K562 (cell line): ENCODE results near the gene SPAG9. TPM values are rescaled to one million over a fixed set of nuclear protein-coding genes. Genes with fewer than 3 reads are reported as not detected.

Experiments used
- ATAC-seq: fragments of 200-7000 bp; cut with Tn5 transposase; 3 replicates; pipeline ENCODE4 v1.9.1; 2020; ENCODE audit warnings: moderate library complexity
- Bru-seq: library from RNA; stranded (reverse); fragments of 400-500 nt; gene quantifications from one replicate; lab custom pipeline; 2021; lab: Mats Ljungman, UMichigan
- BruChase-seq, 2 experiments: library from RNA; stranded (reverse); fragments of 400-500 nt; gene quantifications; one replicate each; lab custom pipeline; 2021; lab: Mats Ljungman, UMichigan
- BruUV-seq: library from RNA; stranded (reverse); fragments of 400-500 nt; replicated peaks from 2 replicates; lab custom pipeline; 2021; lab: Mats Ljungman, UMichigan
- CTCF ChIA-PET: fragments of 300-600 bp; formaldehyde crosslinking; extraction: SDS; loops from one replicate; lab custom pipeline; 2021; ENCODE audit warnings: low intra/inter-chr PET ratio; lab: Yijun Ruan, JAX
- POLR2A ChIA-PET: fragments of 300-600, 350-650 bp; sonication (Branson Sonifier 250); formaldehyde crosslinking; extraction: SDS; loops from one replicate; lab custom pipeline; 2021; ENCODE audit warnings: antibody characterized with exemption, inconsistent platforms; lab: Yijun Ruan, JAX
- DNase-seq, 4 experiments: peaks; one replicate each; pipeline versions ENCODE4 v3.0.0 to v3.0.0-alpha.2; 2011 to 2018; ENCODE audit warnings: low spot score in 3 of 4, mixed read lengths in 3 of 4; ENCODE audit errors: extremely low read depth in 1 of 4
- FAIRE-seq: peaks from 2 replicates; lab custom pipeline; 2011; peaks lifted over from hg19 to GRCh38; lab: Jason Lieb, UNC
- H2AFZ ChIP-seq: 2 replicates; pipeline ENCODE4 v1.6.0; 2011; ENCODE audit warnings: low read depth, low read length, control low read depth, inconsistent platforms
- H3K27ac ChIP-seq: fragments of 200-600 bp; 3 replicates; pipeline ENCODE4 v1.8.0; 2011; ENCODE audit warnings: low read depth, mild to moderate bottlenecking, control low read depth, inconsistent platforms, low read length, moderate library complexity, mixed read lengths; ENCODE audit errors: extremely low read depth
- H3K27me3 ChIP-seq, 2 experiments: fragments of 300-600 bp in 1 of 2; 2 replicates in 1 of 2; 3 replicates in 1 of 2; pipeline versions ENCODE4 v1.6.0 to v1.8.0; 2011; ENCODE audit warnings: inconsistent platforms in 2 of 2, low read length in 2 of 2, mild to moderate bottlenecking in 1 of 2, mixed read lengths in 1 of 2, moderate library complexity in 1 of 2; ENCODE audit not compliant: control insufficient read depth in 2 of 2, insufficient read depth in 2 of 2
- H3K36me3 ChIP-seq: fragments of 300-600 bp; 3 replicates; pipeline ENCODE4 v1.8.0; 2011; ENCODE audit warnings: mild to moderate bottlenecking, low read length, inconsistent platforms; ENCODE audit not compliant: control insufficient read depth, insufficient read depth
- H3K4me1 ChIP-seq, 2 experiments: fragments of 200-600 bp in 1 of 2; replicated peaks in 1 of 2; 2 replicates in 1 of 2; 3 replicates in 1 of 2; pipeline versions ENCODE4 v1.5.1 to v1.8.0; 2011; ENCODE audit warnings: inconsistent platforms in 2 of 2, low read length in 2 of 2, mild to moderate bottlenecking in 1 of 2, mixed read lengths in 1 of 2, moderate library complexity in 1 of 2; ENCODE audit not compliant: control insufficient read depth in 2 of 2, insufficient read depth in 2 of 2
- H3K4me2 ChIP-seq: 2 replicates; pipeline ENCODE4 v1.6.1; 2011; ENCODE audit warnings: low read length, control low read depth, inconsistent platforms, mixed read lengths; ENCODE audit not compliant: insufficient read depth
- H3K4me3 ChIP-seq: fragments of 200-600 bp; sonication (generic), shearing (Covaris generic); 2 replicates; pipeline ENCODE4 v1.5.1; 2016; ENCODE audit warnings: control low read depth, inconsistent platforms
- H3K79me2 ChIP-seq: fragments of 200-600 bp; 3 replicates; pipeline ENCODE4 v1.8.0; 2011; ENCODE audit warnings: low read length, inconsistent platforms; ENCODE audit not compliant: control insufficient read depth, insufficient read depth
- H3K9ac ChIP-seq, 2 experiments: 2 replicates each; pipeline versions ENCODE4 v1.6.0 to v1.6.1; 2011; ENCODE audit warnings: low read depth in 2 of 2, low read length in 2 of 2, control low read depth in 1 of 2, inconsistent platforms in 1 of 2, mild to moderate bottlenecking in 1 of 2, mixed read lengths in 1 of 2; ENCODE audit not compliant: insufficient read depth in 1 of 2
- H3K9me1 ChIP-seq: one replicate; pipeline ENCODE4 v1.6.0; 2011; ENCODE audit warnings: inconsistent platforms, mild to moderate bottlenecking, low read length, moderate library complexity; ENCODE audit not compliant: control insufficient read depth, insufficient read depth
- H3K9me3 ChIP-seq: replicated peaks from 2 replicates; pipeline ENCODE4 v1.5.1; 2011; ENCODE audit warnings: low read depth, low read length, inconsistent platforms; ENCODE audit not compliant: control insufficient read depth, insufficient read depth
- H4K20me1 ChIP-seq: replicated peaks from 2 replicates; pipeline ENCODE4 v1.6.1; 2011; ENCODE audit warnings: low read length, inconsistent platforms, mixed read lengths; ENCODE audit not compliant: control insufficient read depth, insufficient read depth
- DDX20 ChIP-seq: fragments of 450-650 bp; IDR thresholded peaks from 2 replicates; pipeline ENCODE4 v1.6.1; 2016; ENCODE audit warnings: missing genetic modification characterization, low read depth, mild to moderate bottlenecking, missing compliant biosample characterization, moderate library complexity
- ETV1 ChIP-seq: fragments of 450-650 bp; conservative IDR thresholded peaks from 2 replicates; pipeline ENCODE4 v1.6.1; 2016; ENCODE audit warnings: missing genetic modification characterization, control low read depth, low read depth, missing compliant biosample characterization
- GATA2 ChIP-seq: sonication (generic); formaldehyde crosslinking; IDR thresholded peaks from 2 replicates; pipeline ENCODE4 v1.4.0; 2020; ENCODE audit warnings: mild to moderate bottlenecking, missing genetic modification reagents
- HDAC6 ChIP-seq: IDR thresholded peaks from 2 replicates; pipeline ENCODE4 v1.6.1; 2012; ENCODE audit warnings: low read depth, mild to moderate bottlenecking, control low read depth, inconsistent platforms, low read length, moderate library complexity
- HDAC8 ChIP-seq: fragments of 450-650 bp; IDR thresholded peaks from 2 replicates; pipeline ENCODE4 v1.6.1; 2016; ENCODE audit warnings: mild to moderate bottlenecking, missing genetic modification characterization, moderate library complexity, missing compliant biosample characterization
- KLF1 ChIP-seq: fragments of 450-650 bp; IDR thresholded peaks from 2 replicates; pipeline ENCODE4 v1.6.1; 2016; ENCODE audit warnings: missing genetic modification characterization, missing compliant biosample characterization
- LARP7 ChIP-seq: fragments of 450-650 bp; IDR thresholded peaks from 2 replicates; pipeline ENCODE4 v1.6.1; 2016
- NFE2L1 ChIP-seq: fragments of 450-650 bp; IDR thresholded peaks from 2 replicates; pipeline ENCODE4 v1.6.1; 2016; ENCODE audit warnings: missing genetic modification characterization, low read depth, mild to moderate bottlenecking, missing compliant biosample characterization, moderate library complexity, borderline replicate concordance
- PYGO2 ChIP-seq: fragments of 450-650 bp; IDR thresholded peaks from 2 replicates; pipeline ENCODE4 v1.6.1; 2016; ENCODE audit warnings: mild to moderate bottlenecking, missing genetic modification characterization, moderate library complexity, missing compliant biosample characterization
- SAFB2 ChIP-seq: fragments of 200-400 bp; formaldehyde crosslinking; IDR thresholded peaks from 2 replicates; pipeline ENCODE4 v1.6.1; 2018; ENCODE audit warnings: borderline replicate concordance, low read length, low read depth, moderate library complexity; ENCODE audit not compliant: severe bottlenecking
- SMARCC2 ChIP-seq: fragments of 450-650 bp; IDR thresholded peaks from 2 replicates; pipeline ENCODE4 v1.6.1; 2017; ENCODE audit warnings: antibody characterized with exemption, moderate library complexity, mild to moderate bottlenecking, low read depth
- SP2 ChIP-seq: IDR thresholded peaks from 2 replicates; pipeline ENCODE4 v1.6.1; 2011; ENCODE audit warnings: mild to moderate bottlenecking, low read depth, low read length, moderate library complexity; ENCODE audit not compliant: poor library complexity, severe bottlenecking; ENCODE audit errors: extremely low read depth
- SPI1 ChIP-seq: IDR thresholded peaks from 2 replicates; pipeline ENCODE4 v1.6.1; 2011; ENCODE audit warnings: low read depth, low read length, control low read depth, borderline replicate concordance
- ZNF436 ChIP-seq: fragments of 250-450, 450-650 bp; sonication (Bioruptor Pico); formaldehyde crosslinking; IDR thresholded peaks from 2 replicates; pipeline ENCODE4 v1.7.0; 2020; ENCODE audit warnings: mild to moderate bottlenecking
- ZNF551 ChIP-seq: fragments of 250-450 bp; sonication (Bioruptor Pico); IDR thresholded peaks from 2 replicates; pipeline ENCODE4 v1.5.0; 2021; ENCODE audit warnings: mild to moderate bottlenecking, moderate library complexity
- WGBS: fragments of 100-300 bp; shearing (Covaris generic); methylation state at CpG from one replicate; pipeline ENCODE4 v1.1.6; 2016; ENCODE audit warnings: low coverage, mixed read lengths; ENCODE audit not compliant: insufficient coverage; ENCODE audit errors: missing lambda C conversion rate; 5-methylcytosine and 5-hydroxymethylcytosine counted together
- in situ Hi-C: fragments of 300-500 bp; cut with MboI; formaldehyde crosslinking; loops from 4 replicates; pipeline ENCODE4 v1.15.0; 2018; ENCODE audit warnings: inconsistent platforms, mixed read lengths
- intact Hi-C: fragments of 100-400 bp; cut with micrococcal nuclease; formaldehyde crosslinking; loops from 2 replicates; pipeline ENCODE4 v1.14.2; 2022
- long read RNA-seq, 3 experiments: library from polyadenylated mRNA in 2 of 3; library from RNA in 1 of 3; unstranded in 2 of 3; stranded (forward) in 1 of 3; transcript quantifications; one replicate each; pipeline ENCODE4 v2.0.0, GENCODE V29; 2019 to 2022
- polyA minus RNA-seq, 3 experiments: library from RNA; depleted of rRNA, polyadenylated mRNA; stranded (reverse); fragments of >200 nt; gene quantifications; 2 replicates each; pipeline ENCODE4 v1.2.3, GENCODE V29; 2011
- polyA plus RNA-seq, 8 experiments: library from polyadenylated mRNA; depleted of rRNA in 4 of 8; stranded (reverse) in 5 of 8; unstranded in 3 of 8; fragments of >200 nt; fragmentation: Nextera tagmentation in 2 of 8; fragmentation: Illumina TruSeq in 1 of 8; extraction: Ambion mirVana in 2 of 8; extraction: Trizol in 1 of 8; gene quantifications; 2 replicates each; pipeline versions ENCODE4 v1.2.1 to v1.2.3, GENCODE V29; 2011 to 2014; ENCODE audit warnings: inconsistent platforms in 1 of 8, missing spikeins in 1 of 8
- total RNA-seq, 7 experiments: library from RNA; depleted of rRNA in 6 of 7; stranded (reverse); fragments of >200 nt in 6 of 7; fragmentation: Illumina TruSeq in 2 of 7; extraction: Trizol in 2 of 7; gene quantifications; 2 replicates each; pipeline versions ENCODE4 v1.2.1 to v1.2.3, GENCODE V29; 2011 to 2021; ENCODE audit warnings: low replicate concordance in 1 of 7

The SPAG9 gene
- 145 and 406 TPM in 2 replicates for total RNA-seq (2011; cell fraction: chromatin; rRNA removed; ENCODE audit: low replicate concordance)
- total RNA-seq (2011; cell fraction: nucleolus; rRNA removed), result 54.2 and 98.0 TPM in 2 replicates
- total RNA-seq (2011; cell fraction: nucleoplasm; rRNA removed), result 135 and 220 TPM in 2 replicates
- 41.8 and 53.8 TPM in 2 replicates for total RNA-seq (2014; rRNA removed)
- total RNA-seq (2014; rRNA removed; fragmentation: Illumina TruSeq; extraction: Trizol), result 87.8 and 101 TPM in 2 replicates
- 79.7 and 99.2 TPM in 2 replicates for total RNA-seq (2015; rRNA removed; fragmentation: Illumina TruSeq; extraction: Trizol)
- 61.5 and 65.1 TPM in 2 replicates for total RNA-seq (2021)
- polyA plus RNA-seq (2011; rRNA removed), result 62.1 and 65.8 TPM in 2 replicates
- polyA plus RNA-seq (2011; cell fraction: cytosol; rRNA removed), result 12.8 and 27.7 TPM in 2 replicates
- polyA plus RNA-seq (2011; cell fraction: nucleus; rRNA removed), result 98.3 and 139 TPM in 2 replicates
- 54.2 and 56.4 TPM in 2 replicates for polyA plus RNA-seq (2012)
- polyA plus RNA-seq (2014; fragmentation: Illumina TruSeq; extraction: Trizol), result 58.2 and 59.8 TPM in 2 replicates
- polyA plus RNA-seq (2014; fragmentation: Nextera tagmentation; extraction: Ambion mirVana), result 10 to 100 TPM; 12.2 to 15.2 TPM
- polyA plus RNA-seq (2014; rRNA removed), result 34.8 and 42.7 TPM in 2 replicates
- polyA minus RNA-seq (2011; rRNA and poly(A)+ RNA removed), result 152 and 201 TPM in 2 replicates
- polyA minus RNA-seq (2011; cell fraction: cytosol; rRNA and poly(A)+ RNA removed), result 40.0 and 51.0 TPM in 2 replicates
- 66.4 and 137 TPM in 2 replicates for polyA minus RNA-seq (2011; cell fraction: nucleus; rRNA and poly(A)+ RNA removed)
- Bru-seq, nascent RNA, result percentile 84 among the genes with signal in this experiment
- percentile 88 among the genes with signal in this experiment for BruChase-seq, experiment 1, labeled RNA remaining after a 2-hour chase
- BruChase-seq, experiment 2, labeled RNA remaining after a 6-hour chase, result percentile 89 among the genes with signal in this experiment
- long read RNA-seq, experiment 1, full-length matches to known transcripts, result 73 of 135 reads
- long read RNA-seq, experiment 1, partial matches to known transcripts, result 37 of 135 reads
- long read RNA-seq, experiment 1, other reads (novel, unspliced or antisense), result 25 of 135 reads
- long read RNA-seq, experiment 2, full-length matches to known transcripts, result 4 of 51 reads
- long read RNA-seq, experiment 2, partial matches to known transcripts, result 18 of 51 reads
- long read RNA-seq, experiment 2, other reads (novel, unspliced or antisense), result 29 of 51 reads
- long read RNA-seq, experiment 3, partial matches to known transcripts, result 10 of 11 reads
- long read RNA-seq, experiment 3, other reads (novel, unspliced or antisense), result 1 of 11 reads

- peak within 1 kb of the TSS; percentile 97 for H3K27ac ChIP-seq
- peaks cover 21% of the 10 kb centered on the region; the same call in 1 of the 2 replicates for H4K20me1 ChIP-seq
- ATAC-seq (peak; percentile 73), DNase-seq (peak; percentile 95 to 97 (median 96)), FAIRE-seq (peak; percentile 76)
- H3K4me1 ChIP-seq, result peaks cover 12 to 25% of the 10 kb centered on the region in 2 experiments
- peak within 1 kb of the TSS; percentile 96 for H2AFZ ChIP-seq
- ChIA-PET POLR2A (interaction anchor here (0.6 to 2.3 kb wide), 11 partner anchors 13 to 258 kb away, joined by 3 to 8 read pairs (median 3); partner anchors contain the start of gene NME1), CTCF (interaction anchor here (1.1 kb wide), 1 partner anchor 65 kb away, joined by 3 read pairs; no protein-coding TSS in a partner anchor)
- no peaks in the 10 kb centered on the region for H3K9me1 ChIP-seq
- WGBS, result 3% methylated on average over 33 of the region's 68 CpGs
- no peaks in the 10 kb centered on the region for H3K27me3 ChIP-seq
- intact Hi-C loops (loop anchor here (1.0 kb wide), 1 partner anchor 32 kb away; the partner anchor contains the start of gene NME1), in situ Hi-C loops (no loop called here)
- H3K4me2 ChIP-seq, result peak within 1 kb of the TSS; percentile 88
- peaks cover 49% of the 10 kb centered on the region for H3K79me2 ChIP-seq
- no TSS peak for BruUV-seq
- peaks cover 11% of the 10 kb centered on the region; the same call in 2 of the 3 replicates for H3K36me3 ChIP-seq
- H3K4me3 ChIP-seq, result peak within 1 kb of the TSS; percentile 97
- H3K9ac ChIP-seq, result peak within 1 kb of the TSS; percentile 99 to 100
- no peaks in the 10 kb centered on the region for H3K9me3 ChIP-seq
- TF ChIP-seq KLF1 (tag) (peak; percentile 12; the same call in 1 of the 2 replicates), SMARCC2 (no peak), HDAC6 (no peak), GATA2 (CRISPR knock-in tag) (no peak), PYGO2 (no peak), ZNF551 (no peak), DDX20 (tag) (no peak), LARP7 (no peak), SAFB2 (no peak), NFE2L1 (no peak), HDAC8 (tag) (no peak), ETV1 (tag) (0 out of 2 replicates have a peak, but pooled peaks have one; percentile 13), ZNF436 (no peak), SPI1 (no peak), SP2 (no peak)
These were observed at the start of gene SPAG9 for GRCh38 chr17:51120739-51121619. Gene SPAG9 (minus strand): TSS chr17:51120868. CDS start chr17:51120656, 212 bp downstream.
